HCT116 (cell line): ENCODE data around the gene PDE4DIP.
"Not testable (repeated sequence)": the region's sequence is repeated elsewhere in the genome, so short reads cannot be mapped to it uniquely, and the experiment has no call there.

Experiments
- CTCF ChIP-seq, 3 experiments: fragments of 200-600 bp in 1 of 3; sonication (generic) in 1 of 3; IDR thresholded peaks in 2 of 3; conservative IDR thresholded peaks in 1 of 3; 2 replicates each; pipeline ENCODE4 v1.5.1; 2012 to 2017; ENCODE audit warnings: low read depth in 2 of 3, low read length in 2 of 3, antibody characterized with exemption in 1 of 3, borderline replicate concordance in 1 of 3, control low read depth in 1 of 3, mild to moderate bottlenecking in 1 of 3, mixed read lengths in 1 of 3, mixed run types in 1 of 3, moderate library complexity in 1 of 3; ENCODE audit not compliant: insufficient read depth in 1 of 3
- EZH2 ChIP-seq: fragments of 200-600 bp; sonication (generic); IDR thresholded peaks from 2 replicates; pipeline ENCODE4 v1.6.1; 2017; ENCODE audit warnings: antibody characterized with exemption, mixed run types

GRCh38 chr1:148886293-148886692, 42.1 kb downstream of the PDE4DIP start:
- not testable (repeated sequence) for TF ChIP-seq CTCF (IDR thresholded peaks at IDR 0.05 in 2 of 3, conservative IDR thresholded peaks at IDR 0.05 in 1 of 3; ENCODE audit: borderline replicate concordance in 1 of 3, insufficient read depth in 1 of 3, low read depth in 2 of 3, low read length in 2 of 3); EZH2
